GM23338 (cell line): ENCODE data around the gene PTGDS. TPM values are rescaled to one million over a fixed set of nuclear protein-coding genes. Genes with fewer than 3 reads are reported as not detected.

Experiments
- ATAC-seq: fragments of 200-7000 bp; cut with Tn5 transposase; 3 replicates; pipeline ENCODE4 v1.9.1; 2020
- DNase-seq: peaks from one replicate; pipeline ENCODE4 v3.0.0-alpha.2; 2015; ENCODE audit warnings: low spot score
- H2AFZ ChIP-seq: fragments of 200-600 bp; sonication (generic); 2 replicates; pipeline ENCODE4 v1.8.0; 2016; ENCODE audit warnings: antibody characterized with exemption, mild to moderate bottlenecking, moderate library complexity
- H3F3A ChIP-seq: fragments of 200-600 bp; sonication (generic); replicated peaks from 2 replicates; pipeline ENCODE4 v1.8.0; 2017; ENCODE audit warnings: antibody characterized with exemption, mixed run types, low read depth
- H3K27ac ChIP-seq: fragments of 200-600 bp; sonication (generic); 2 replicates; pipeline ENCODE4 v1.6.1; 2016; ENCODE audit warnings: low read depth
- H3K27me3 ChIP-seq: fragments of 200-600 bp; sonication (generic); 2 replicates; pipeline ENCODE4 v1.8.0; 2016; ENCODE audit warnings: mild to moderate bottlenecking, mixed run types, moderate library complexity; ENCODE audit not compliant: insufficient read depth
- H3K36me3 ChIP-seq: fragments of 200-600 bp; sonication (generic); 2 replicates; pipeline ENCODE4 v1.8.0; 2016; ENCODE audit warnings: mild to moderate bottlenecking; ENCODE audit not compliant: insufficient read depth
- H3K4me1 ChIP-seq: fragments of 200-600 bp; sonication (generic); 2 replicates; pipeline ENCODE4 v1.8.0; 2016; ENCODE audit warnings: mild to moderate bottlenecking, moderate library complexity; ENCODE audit not compliant: insufficient read depth
- H3K4me2 ChIP-seq: fragments of 200-600 bp; sonication (generic); 2 replicates; pipeline ENCODE4 v1.7.1; 2017; ENCODE audit warnings: mixed run types
- H3K4me3 ChIP-seq: fragments of 200-600 bp; sonication (generic); 2 replicates; pipeline ENCODE4 v1.6.1; 2016; ENCODE audit warnings: mixed run types
- H3K79me2 ChIP-seq: fragments of 200-600 bp; sonication (generic); replicated peaks from 2 replicates; pipeline ENCODE4 v1.8.0; 2017; ENCODE audit warnings: mild to moderate bottlenecking; ENCODE audit not compliant: insufficient read depth
- H3K9me2 ChIP-seq: fragments of 200-600 bp; sonication (generic); 2 replicates; pipeline ENCODE4 v1.8.0; 2017; ENCODE audit not compliant: insufficient read depth
- H4K20me1 ChIP-seq: fragments of 200-600 bp; sonication (generic); replicated peaks from 2 replicates; pipeline ENCODE4 v1.8.0; 2017; ENCODE audit warnings: mild to moderate bottlenecking; ENCODE audit not compliant: insufficient read depth
- H3K27ac Mint-ChIP-seq: 2 replicates; pipeline ENCODE4 v1.8.0; 2020; ENCODE audit warnings: inconsistent platforms, mild to moderate bottlenecking, moderate library complexity, mixed read lengths
- H3K27me3 Mint-ChIP-seq: 3 replicates; pipeline ENCODE4 v1.8.0; 2022; ENCODE audit warnings: low read depth, mild to moderate bottlenecking, moderate library complexity, mixed read lengths, inconsistent platforms; ENCODE audit not compliant: insufficient read depth, poor library complexity
- H3K36me3 Mint-ChIP-seq: 3 replicates; pipeline ENCODE4 v1.8.0; 2021; ENCODE audit warnings: low read depth, mild to moderate bottlenecking, inconsistent platforms, moderate library complexity, mixed read lengths
- H3K4me1 Mint-ChIP-seq: 3 replicates; pipeline ENCODE4 v1.8.0; 2020; ENCODE audit warnings: mild to moderate bottlenecking, inconsistent platforms, mixed read lengths
- H3K4me3 Mint-ChIP-seq: 3 replicates; pipeline ENCODE4 v1.8.0; 2021; ENCODE audit warnings: moderate library complexity, mild to moderate bottlenecking, inconsistent platforms, mixed read lengths
- H3K9me3 Mint-ChIP-seq: 3 replicates; pipeline ENCODE4 v1.8.0; 2020; ENCODE audit warnings: moderate library complexity, mild to moderate bottlenecking, inconsistent platforms, mixed read lengths
- CREB1 ChIP-seq: fragments of 250-450 bp; sonication (Bioruptor Pico); IDR thresholded peaks from 2 replicates; pipeline ENCODE4 v1.5.0; 2020; ENCODE audit warnings: low read depth, mild to moderate bottlenecking, moderate library complexity
- EZH2 ChIP-seq: fragments of 200-600 bp; sonication (generic); IDR thresholded peaks from one replicate; pipeline ENCODE4 v1.8.0; 2017; ENCODE audit warnings: antibody characterized with exemption, mild to moderate bottlenecking, low read depth; ENCODE audit not compliant: unreplicated experiment
- EZH2phosphoT487 ChIP-seq: fragments of 200-600 bp; sonication (generic); IDR thresholded peaks from one replicate; pipeline ENCODE4 v1.8.1; 2018; ENCODE audit warnings: antibody characterized with exemption; ENCODE audit not compliant: unreplicated experiment
- NANOG ChIP-seq: IDR thresholded peaks from 2 replicates; pipeline ENCODE4 v1.6.1; 2016; ENCODE audit warnings: antibody characterized with exemption, borderline replicate concordance
- POLR2AphosphoS5 ChIP-seq: IDR thresholded peaks from 2 replicates; pipeline ENCODE4 v1.6.1; 2016; ENCODE audit warnings: antibody characterized with exemption, low read depth
- REST ChIP-seq: IDR thresholded peaks from one replicate; pipeline ENCODE4 v1.6.1; 2018; ENCODE audit warnings: antibody characterized with exemption; ENCODE audit not compliant: unreplicated experiment
- STAT1 ChIP-seq: IDR thresholded peaks from one replicate; pipeline ENCODE4 v1.6.1; 2016; ENCODE audit warnings: antibody characterized with exemption; ENCODE audit not compliant: unreplicated experiment
- ZNF114 ChIP-seq: fragments of 250-450 bp; sonication (Bioruptor Pico); IDR thresholded peaks from 2 replicates; pipeline ENCODE4 v1.5.0; 2020; ENCODE audit warnings: mild to moderate bottlenecking, moderate library complexity
- ZNF331 ChIP-seq: fragments of 250-450 bp; sonication (Bioruptor Pico); IDR thresholded peaks from 2 replicates; pipeline ENCODE4 v1.5.0; 2020; ENCODE audit warnings: low read depth, mild to moderate bottlenecking, moderate library complexity
- ZNF462 ChIP-seq: fragments of 250-450 bp; sonication (Bioruptor Pico); IDR thresholded peaks from 2 replicates; pipeline ENCODE4 v1.5.0; 2020; ENCODE audit warnings: mild to moderate bottlenecking, moderate library complexity
- polyA plus RNA-seq: library from polyadenylated mRNA; unstranded; fragments of >200 nt; fragmentation: Nextera tagmentation; extraction: Ambion mirVana; gene quantifications from 2 replicates; pipeline ENCODE4 v1.2.1, GENCODE V29; 2016
- total RNA-seq: library from RNA; depleted of rRNA; stranded (reverse); fragments of >200 nt; shearing (Covaris generic); gene quantifications from 2 replicates; pipeline ENCODE4 v1.2.3, GENCODE V29; 2014
- TF ChIP-seq, protein P1 (sequence below): IDR thresholded peaks from 2 replicates; pipeline ENCODE4 v1.6.1; 2016; ENCODE audit warnings: antibody characterized with exemption

The PTGDS gene
- total and polyA plus RNA-seq, 2 experiments from 2014 or later, result 1.9 to 3.1 TPM

- Mint-ChIP-seq H3K27ac (no peak overlapping the region), H3K36me3 (no peaks in the 10 kb centered on the region; the same call in 2 of the 3 replicates), H3K9me3 (peaks cover 4% of the 10 kb centered on the region; the same call in 2 of the 3 replicates), H3K27me3 (peaks cover 4% of the 10 kb centered on the region), H3K4me3 (no peak overlapping the region), H3K4me1 (peaks cover 4% of the 10 kb centered on the region; the same call in 2 of the 3 replicates)
- H3K79me2 ChIP-seq, result no peaks in the 10 kb centered on the region
- H3F3A ChIP-seq, result no peaks in the 10 kb centered on the region; the same call in 1 of the 2 replicates
- 0 out of 2 replicates have a peak, but pooled peaks cover 6% of the 10 kb centered on the region for H3K9me2 ChIP-seq
- no peaks in the 10 kb centered on the region for H4K20me1 ChIP-seq
- H2AFZ ChIP-seq, result no peak overlapping the region
- H3K27ac ChIP-seq, result no peak overlapping the region
- no peak overlapping the region for H3K4me3 ChIP-seq
- no peak for TF ChIP-seq ZNF114 (CRISPR knock-in tag)
- no peak for TF ChIP-seq EZH2
- no peak for TF ChIP-seq STAT1
- TF ChIP-seq ZNF462 (CRISPR knock-in tag), result no peak
- TF ChIP-seq, protein P1, sequence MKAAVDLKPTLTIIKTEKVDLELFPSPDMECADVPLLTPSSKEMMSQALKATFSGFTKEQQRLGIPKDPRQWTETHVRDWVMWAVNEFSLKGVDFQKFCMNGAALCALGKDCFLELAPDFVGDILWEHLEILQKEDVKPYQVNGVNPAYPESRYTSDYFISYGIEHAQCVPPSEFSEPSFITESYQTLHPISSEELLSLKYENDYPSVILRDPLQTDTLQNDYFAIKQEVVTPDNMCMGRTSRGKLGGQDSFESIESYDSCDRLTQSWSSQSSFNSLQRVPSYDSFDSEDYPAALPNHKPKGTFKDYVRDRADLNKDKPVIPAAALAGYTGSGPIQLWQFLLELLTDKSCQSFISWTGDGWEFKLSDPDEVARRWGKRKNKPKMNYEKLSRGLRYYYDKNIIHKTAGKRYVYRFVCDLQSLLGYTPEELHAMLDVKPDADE, result no peak
- TF ChIP-seq POLR2AphosphoS5, result no peak
- TF ChIP-seq REST, result no peak
- no peak for TF ChIP-seq EZH2phosphoT487
- no peak for TF ChIP-seq NANOG
- TF ChIP-seq ZNF331 (CRISPR knock-in tag), result no peak
- TF ChIP-seq CREB1 (CRISPR knock-in tag), result no peak
- ATAC-seq (no peak), DNase-seq (no peak)
- H3K36me3 ChIP-seq, result no peaks in the 10 kb centered on the region
- no peaks in the 10 kb centered on the region for H3K27me3 ChIP-seq
- peaks cover 9% of the 10 kb centered on the region for H3K4me1 ChIP-seq
- H3K4me2 ChIP-seq, result no peak overlapping the region
Measured at GRCh38 chr9:136952321-136952850, 24.9 kb upstream of the PTGDS start.
